Neural progenitor cell (in vitro differentiated cells): ENCODE results near the gene OR52E4.

Experiments used
- EZH2 ChIP-seq: fragments of 200-600 bp; sonication (generic); IDR thresholded peaks from 2 replicates; pipeline ENCODE4 v1.6.1; 2017; ENCODE audit warnings: antibody characterized with exemption, mild to moderate bottlenecking, moderate library complexity
- TF ChIP-seq, protein P1 (sequence below): fragments of 200-600 bp; sonication (generic); IDR thresholded peaks from 2 replicates; pipeline ENCODE4 v1.5.1; 2017; ENCODE audit warnings: antibody characterized with exemption, mild to moderate bottlenecking

DNA sequence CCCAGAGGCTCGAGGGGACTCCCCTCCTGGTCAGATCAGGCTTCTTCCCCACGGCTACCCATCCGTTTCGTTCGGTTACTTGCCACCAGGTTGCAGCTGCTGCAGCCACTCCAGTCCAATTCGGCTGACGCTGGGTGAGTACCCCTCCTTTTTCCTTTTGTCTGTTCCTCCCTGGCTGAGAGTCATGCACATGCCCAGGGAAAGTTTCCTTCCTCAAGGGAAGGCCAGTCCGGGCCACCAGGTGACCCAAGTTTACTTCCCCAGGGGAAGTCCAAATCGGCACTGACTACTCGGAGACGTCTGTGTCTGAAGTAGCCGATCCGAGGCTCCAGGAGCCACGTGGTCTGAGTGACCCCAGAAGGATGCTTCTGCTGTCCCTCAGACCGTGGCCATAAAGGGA lies 48.4 kb downstream of the OR52E4 start:
- TF ChIP-seq, protein P1, sequence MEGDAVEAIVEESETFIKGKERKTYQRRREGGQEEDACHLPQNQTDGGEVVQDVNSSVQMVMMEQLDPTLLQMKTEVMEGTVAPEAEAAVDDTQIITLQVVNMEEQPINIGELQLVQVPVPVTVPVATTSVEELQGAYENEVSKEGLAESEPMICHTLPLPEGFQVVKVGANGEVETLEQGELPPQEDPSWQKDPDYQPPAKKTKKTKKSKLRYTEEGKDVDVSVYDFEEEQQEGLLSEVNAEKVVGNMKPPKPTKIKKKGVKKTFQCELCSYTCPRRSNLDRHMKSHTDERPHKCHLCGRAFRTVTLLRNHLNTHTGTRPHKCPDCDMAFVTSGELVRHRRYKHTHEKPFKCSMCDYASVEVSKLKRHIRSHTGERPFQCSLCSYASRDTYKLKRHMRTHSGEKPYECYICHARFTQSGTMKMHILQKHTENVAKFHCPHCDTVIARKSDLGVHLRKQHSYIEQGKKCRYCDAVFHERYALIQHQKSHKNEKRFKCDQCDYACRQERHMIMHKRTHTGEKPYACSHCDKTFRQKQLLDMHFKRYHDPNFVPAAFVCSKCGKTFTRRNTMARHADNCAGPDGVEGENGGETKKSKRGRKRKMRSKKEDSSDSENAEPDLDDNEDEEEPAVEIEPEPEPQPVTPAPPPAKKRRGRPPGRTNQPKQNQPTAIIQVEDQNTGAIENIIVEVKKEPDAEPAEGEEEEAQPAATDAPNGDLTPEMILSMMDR, result no peak
- no peak for TF ChIP-seq EZH2
